NOMO-1 (cell line): ENCODE measurements around the gene FAF1.
"Not testable (repeated sequence)": the region's sequence is repeated elsewhere in the genome, so short reads cannot be mapped to it uniquely, and the experiment has no call there.

Experiments used
- DNase-seq, 2 experiments: peaks; one replicate each; lab custom pipeline; 2025; ENCODE audit not compliant: unreplicated experiment in 2 of 2; lab: John Stamatoyannopoulos, UW

FAF1 gene

GRCh38 chr1:50599546-50599945 is 360.5 kb downstream of the FAF1 start:
- DNase-seq = no peak

- no peak for DNase-seq
Observed at GRCh38 chr1:50595874-50596273, 364.2 kb downstream of the FAF1 start.

GRCh38 chr1:50593515-50593914 is 366.6 kb downstream of the FAF1 start:
- no peak for DNase-seq

GRCh38 chr1:50591598-50591997 is 368.5 kb downstream of the FAF1 start:
- DNase-seq = no peak

GRCh38 chr1:50582346-50582745 is 377.7 kb downstream of the FAF1 start:
- no peak for DNase-seq

GRCh38 chr1:50570066-50570468 is 390.0 kb downstream of the FAF1 start:
- DNase-seq = no peak

- DNase-seq = no peak
Observed at GRCh38 chr1:50568782-50569181, 391.3 kb downstream of the FAF1 start.

GRCh38 chr1:50566405-50566804 is 393.7 kb downstream of the FAF1 start:
- DNase-seq = no peak

- DNase-seq = no peak
Observed at GRCh38 chr1:50564417-50564816, 395.6 kb downstream of the FAF1 start.

GRCh38 chr1:50562106-50562505 is 398.0 kb downstream of the FAF1 start:
- no peak for DNase-seq

GRCh38 chr1:50559421-50559820 is 400.6 kb downstream of the FAF1 start:
- no peak for DNase-seq

- DNase-seq = no peak
Observed at GRCh38 chr1:50553921-50554320, 406.1 kb downstream of the FAF1 start.

GRCh38 chr1:50548243-50548642 is 411.8 kb downstream of the FAF1 start:
- no peak for DNase-seq

GRCh38 chr1:50542362-50542761 is 417.7 kb downstream of the FAF1 start:
- no peak for DNase-seq

GRCh38 chr1:50538476-50538875 is 421.6 kb downstream of the FAF1 start:
- no peak for DNase-seq

- no peak for DNase-seq
Observed at GRCh38 chr1:50531601-50532000, 428.5 kb downstream of the FAF1 start.

GRCh38 chr1:50531027-50531426 is 429.0 kb downstream of the FAF1 start:
- DNase-seq = no peak

GRCh38 chr1:50529510-50529909 is 430.6 kb downstream of the FAF1 start:
- DNase-seq = no peak

GRCh38 chr1:50527987-50528320 is 432.1 kb downstream of the FAF1 start:
- DNase-seq = not testable (repeated sequence)

GRCh38 chr1:50527249-50527986 is 432.6 kb downstream of the FAF1 start:
- DNase-seq = no peak

- DNase-seq = no peak
Observed at GRCh38 chr1:50526431-50526830, 433.6 kb downstream of the FAF1 start.

- DNase-seq = no peak
Observed at GRCh38 chr1:50523548-50523947, 436.5 kb downstream of the FAF1 start.

GRCh38 chr1:50522691-50523342 is 437.2 kb downstream of the FAF1 start:
- DNase-seq = no peak
